H1 (cell line): ENCODE results near the gene PRR7. TPM values are rescaled to one million over a fixed set of nuclear protein-coding genes. Genes with fewer than 3 reads are reported as not detected.
A peak's percentile ranks its signal among the peaks of the same experiment; 100 is the strongest.

Experiments used
- CTCF ChIA-PET: fragments of 300-600 bp; sonication (Branson Sonifier 250); formaldehyde crosslinking; loops from one replicate; lab custom pipeline; 2021; ENCODE audit not compliant: partially characterized antibody; lab: Charles Lee
- POLR2A ChIA-PET: fragments of 300-600 bp; sonication (Branson Sonifier 250); formaldehyde crosslinking; loops from one replicate; lab custom pipeline; 2021; ENCODE audit warnings: inconsistent platforms; ENCODE audit not compliant: partially characterized antibody; lab: Charles Lee
- DNase-seq, 2 experiments: peaks; one replicate each; pipeline versions ENCODE4 v3.0.0 to v3.0.0-alpha.2; 2010 to 2022; ENCODE audit warnings: low spot score in 2 of 2, low read depth in 1 of 2, mixed read lengths in 1 of 2
- FAIRE-seq: peaks from 2 replicates; lab custom pipeline; 2011; peaks lifted over from hg19 to GRCh38; lab: Jason Lieb, UNC
- H2AFZ ChIP-seq: 2 replicates; pipeline ENCODE4 v1.8.1; 2012; ENCODE audit warnings: low read length, inconsistent platforms
- H2AK5ac ChIP-seq: 2 replicates; pipeline ENCODE4 v1.6.1; 2013; ENCODE audit warnings: low read depth, low read length
- H2BK120ac ChIP-seq: replicated peaks from 2 replicates; pipeline ENCODE3; 2013; ENCODE audit warnings: low read depth, low read length, inconsistent platforms
- H2BK12ac ChIP-seq: 2 replicates; pipeline ENCODE4 v1.6.1; 2013; ENCODE audit warnings: low read depth, low read length
- H2BK15ac ChIP-seq: 2 replicates; pipeline ENCODE4 v1.6.1; 2013; ENCODE audit warnings: low read length
- H2BK20ac ChIP-seq: 2 replicates; pipeline ENCODE4 v1.6.1; 2013; ENCODE audit warnings: low read length
- H2BK5ac ChIP-seq: 2 replicates; pipeline ENCODE4 v1.6.1; 2013; ENCODE audit warnings: low read depth, low read length
- H3K14ac ChIP-seq: 2 replicates; pipeline ENCODE4 v1.6.1; 2013; ENCODE audit warnings: inconsistent platforms; ENCODE audit not compliant: insufficient read length
- H3K18ac ChIP-seq: 2 replicates; pipeline ENCODE4 v1.6.1; 2013; ENCODE audit warnings: low read length; ENCODE audit errors: extremely low read depth
- H3K23ac ChIP-seq: 2 replicates; pipeline ENCODE4 v1.6.1; 2013; ENCODE audit warnings: inconsistent platforms; ENCODE audit not compliant: insufficient read length
- H3K23me2 ChIP-seq: 2 replicates; pipeline ENCODE4 v1.6.1; 2013; ENCODE audit warnings: low read depth, low read length
- H3K27ac ChIP-seq: 2 replicates; pipeline ENCODE4 v1.6.1; 2011; ENCODE audit warnings: low read depth, low read length, inconsistent platforms
- H3K27me3 ChIP-seq, 4 experiments: replicated peaks in 1 of 4; 1 replicate in 1 of 4; 2 replicates in 3 of 4; pipeline versions ENCODE4 v1.6.1 to v1.8.1; 2011 to 2013; ENCODE audit warnings: low read length in 3 of 4, mild to moderate bottlenecking in 3 of 4, inconsistent platforms in 2 of 4, mixed read lengths in 2 of 4, moderate library complexity in 1 of 4; ENCODE audit not compliant: control insufficient read depth in 3 of 4, insufficient read depth in 3 of 4; ENCODE audit errors: extremely low read depth in 1 of 4
- H3K36me3 ChIP-seq, 4 experiments: 2 replicates each; pipeline versions ENCODE4 v1.6.1 to v1.8.1; 2011 to 2013; ENCODE audit warnings: mild to moderate bottlenecking in 4 of 4, low read length in 3 of 4, moderate library complexity in 2 of 4, control low read depth in 1 of 4, inconsistent platforms in 1 of 4; ENCODE audit not compliant: insufficient read depth in 4 of 4, control insufficient read depth in 2 of 4
- H3K4ac ChIP-seq: replicated peaks from 2 replicates; pipeline ENCODE3; 2013; ENCODE audit warnings: low read length, low read depth, mixed read lengths, inconsistent platforms; ENCODE audit not compliant: insufficient read length
- H3K4me1 ChIP-seq, 4 experiments: replicated peaks in 1 of 4; 1 replicate in 1 of 4; 2 replicates in 3 of 4; pipeline versions ENCODE4 v1.6.1 to v1.8.1; 2011 to 2013; ENCODE audit warnings: low read length in 3 of 4, inconsistent platforms in 2 of 4, mixed read lengths in 1 of 4; ENCODE audit not compliant: insufficient read depth in 4 of 4, control insufficient read depth in 3 of 4
- H3K4me2 ChIP-seq, 2 experiments: 2 replicates each; pipeline versions ENCODE4 v1.6.1 to v1.8.1; 2011 to 2013; ENCODE audit warnings: low read depth in 2 of 2, low read length in 2 of 2, control low read depth in 1 of 2, inconsistent platforms in 1 of 2, mild to moderate bottlenecking in 1 of 2; ENCODE audit not compliant: insufficient read depth in 1 of 2
- H3K4me3 ChIP-seq, 4 experiments: fragments of 200-600, 300-600 bp in 1 of 4; sonication (generic), shearing (Covaris generic), sonication (Bioruptor Twin) in 1 of 4; 2 replicates each; pipeline versions ENCODE4 v1.5.1 to v1.8.1; 2011 to 2016; ENCODE audit warnings: low read length in 4 of 4, low read depth in 3 of 4, control low read depth in 2 of 4, inconsistent platforms in 2 of 4, mild to moderate bottlenecking in 2 of 4, mixed read lengths in 1 of 4, moderate library complexity in 1 of 4; ENCODE audit not compliant: insufficient read depth in 2 of 4; ENCODE audit errors: extremely low read depth in 1 of 4
- H3K56ac ChIP-seq: replicated peaks from 2 replicates; pipeline ENCODE3; 2013; ENCODE audit warnings: low read depth, mild to moderate bottlenecking, mixed read lengths, low read length, inconsistent platforms; ENCODE audit not compliant: insufficient read length
- H3K79me1 ChIP-seq: 2 replicates; pipeline ENCODE4 v1.6.1; 2013; ENCODE audit warnings: low read depth, low read length, control low read depth
- H3K79me2 ChIP-seq, 2 experiments: 2 replicates each; pipeline versions ENCODE4 v1.6.1 to v1.8.1; 2012 to 2013; ENCODE audit warnings: low read length in 2 of 2, mild to moderate bottlenecking in 2 of 2, inconsistent platforms in 1 of 2; ENCODE audit not compliant: insufficient read depth in 2 of 2, control insufficient read depth in 1 of 2
- H3K9ac ChIP-seq, 4 experiments: replicated peaks in 1 of 4; 1 replicate in 1 of 4; 2 replicates in 3 of 4; pipeline versions ENCODE4 v1.6.1 to v1.8.1; 2011 to 2013; ENCODE audit warnings: low read depth in 3 of 4, low read length in 3 of 4, control low read depth in 2 of 4, mild to moderate bottlenecking in 2 of 4, moderate library complexity in 2 of 4, inconsistent platforms in 1 of 4; ENCODE audit errors: extremely low read depth in 1 of 4
- H3K9me3 ChIP-seq, 2 experiments: 2 replicates each; pipeline versions ENCODE4 v1.6.1 to v1.8.1; 2012 to 2013; ENCODE audit warnings: mild to moderate bottlenecking in 2 of 2, moderate library complexity in 2 of 2, control low read depth in 1 of 2, inconsistent platforms in 1 of 2, low read depth in 1 of 2, low read length in 1 of 2, mixed read lengths in 1 of 2; ENCODE audit not compliant: insufficient read depth in 2 of 2
- H4K20me1 ChIP-seq, 2 experiments: replicated peaks in 1 of 2; 2 replicates each; pipeline versions ENCODE3 to v1.8.1; 2011 to 2013; ENCODE audit warnings: inconsistent platforms in 2 of 2, low read length in 2 of 2, mild to moderate bottlenecking in 1 of 2; ENCODE audit not compliant: insufficient read depth in 2 of 2, control insufficient read depth in 1 of 2
- H4K5ac ChIP-seq: 2 replicates; pipeline ENCODE4 v1.6.1; 2013; ENCODE audit warnings: low read length, low read depth, mixed read lengths, inconsistent platforms; ENCODE audit not compliant: insufficient read length
- H4K8ac ChIP-seq: 2 replicates; pipeline ENCODE4 v1.8.0; 2013; ENCODE audit warnings: mild to moderate bottlenecking, moderate library complexity, low read length, inconsistent platforms; ENCODE audit not compliant: insufficient read depth; ENCODE audit errors: extremely low read depth
- H4K91ac ChIP-seq: replicated peaks from 2 replicates; pipeline ENCODE3; 2013; ENCODE audit warnings: low read length, mixed read lengths, inconsistent platforms; ENCODE audit not compliant: insufficient read length
- ATF3 ChIP-seq: IDR thresholded peaks from 2 replicates; pipeline ENCODE4 v1.6.1; 2011; ENCODE audit warnings: low read depth, mild to moderate bottlenecking, low read length; ENCODE audit not compliant: insufficient read depth
- BCL11A ChIP-seq, 2 experiments: IDR thresholded peaks; one replicate each; pipeline ENCODE4 v1.6.1; 2011; ENCODE audit warnings: low read depth in 2 of 2, low read length in 2 of 2, mild to moderate bottlenecking in 2 of 2
- CHD2 ChIP-seq: IDR thresholded peaks from 2 replicates; pipeline ENCODE4 v1.6.1; 2012; ENCODE audit warnings: low read length, improper control_type of control experiment
- GABPA ChIP-seq: IDR thresholded peaks from 2 replicates; pipeline ENCODE4 v1.6.1; 2011; ENCODE audit warnings: mild to moderate bottlenecking, low read length, moderate library complexity, borderline replicate concordance; ENCODE audit not compliant: insufficient read depth
- KDM5A ChIP-seq: fragments of 200-600 bp; IDR thresholded peaks from 2 replicates; pipeline ENCODE4 v1.7.1; 2012; ENCODE audit warnings: mild to moderate bottlenecking, low read length, inconsistent platforms, mixed read lengths
- SAP30 ChIP-seq: fragments of 300-600 bp; sonication (generic); IDR thresholded peaks from 2 replicates; pipeline ENCODE4 v1.7.1; 2012; ENCODE audit warnings: low read length, moderate library complexity, mild to moderate bottlenecking, inconsistent platforms; ENCODE audit not compliant: insufficient read depth, insufficient replicate concordance
- SIN3A ChIP-seq, 2 experiments: IDR thresholded peaks in 1 of 2; conservative IDR thresholded peaks in 1 of 2; 2 replicates each; pipeline ENCODE4 v1.6.1; 2011 to 2012; ENCODE audit warnings: low read length in 2 of 2, improper control_type of control experiment in 1 of 2, low read depth in 1 of 2, mild to moderate bottlenecking in 1 of 2
- SP1 ChIP-seq: IDR thresholded peaks from 2 replicates; pipeline ENCODE4 v1.6.1; 2011; ENCODE audit warnings: low read depth, low read length
- TEAD4 ChIP-seq: IDR thresholded peaks from 2 replicates; pipeline ENCODE4 v1.6.1; 2012; ENCODE audit warnings: low read depth, low read length, inconsistent platforms, mixed read lengths
- YY1 ChIP-seq: IDR thresholded peaks from 2 replicates; pipeline ENCODE4 v1.6.1; 2011; ENCODE audit warnings: low read depth, mild to moderate bottlenecking, low read length
- WGBS, 2 experiments: shearing (Covaris generic) in 1 of 2; methylation state at CpG; one replicate each; pipeline versions ENCODE4 v1.1.6 to v1.1.7; 2013 to 2015; ENCODE audit warnings: low lambda C conversion rate in 2 of 2, mixed read lengths in 2 of 2, inconsistent platforms in 1 of 2, low coverage in 1 of 2, missing lambda C conversion rate in 1 of 2; ENCODE audit not compliant: insufficient replicate concordance in 2 of 2, insufficient coverage in 1 of 2, insufficient read length in 1 of 2; ENCODE audit errors: extremely low coverage in 1 of 2, missing lambda C conversion rate in 1 of 2; 5-methylcytosine and 5-hydroxymethylcytosine counted together
- polyA plus RNA-seq, 7 experiments: library from polyadenylated mRNA; depleted of rRNA in 3 of 7; stranded (reverse) in 5 of 7; unstranded in 2 of 7; fragments of >200 nt in 5 of 7; fragments of 200-250 nt in 2 of 7; gene quantifications; 1 replicate in 5 of 7; 2 replicates in 1 of 7; 4 replicates in 1 of 7; pipeline versions ENCODE4 v1.2.1 to v1.2.3, GENCODE V29; 2011 to 2013; ENCODE audit warnings: missing spikeins in 2 of 7, mixed read lengths in 2 of 7
- total RNA-seq: library from RNA; stranded (reverse); fragmentation: NEBNext Ultra II Directional; extraction: Animal tissue kit (Norgen Biotek cat#: 25700); gene quantifications from 2 replicates; pipeline ENCODE4 v1.2.1, GENCODE V29; 2021

The PRR7 gene
- total and polyA plus RNA-seq, 2 of the 8 experiments (the other 6 are each of a cell fraction or from before 2014, with no cell fraction given) = 8.0 to 11.8 TPM

- no peak overlapping the region for H4K5ac ChIP-seq
- no peak overlapping the region for H3K14ac ChIP-seq
- H2BK120ac ChIP-seq = no peak overlapping the region
- no peak overlapping the region for H2BK15ac ChIP-seq
- H2BK12ac ChIP-seq = no peak overlapping the region
- ChIA-PET POLR2A (interaction anchor here (0.7 to 67.5 kb wide), 12 partner anchors 11 to 155 kb away, joined by 3 to 3349 read pairs (median 3); partner anchors contain the start of genes DBN1, DOK3, LMAN2 and PDLIM7), CTCF (interaction anchor here (1.0 to 23.6 kb wide), 29 partner anchors 9 to 149 kb away, joined by 3 to 430 read pairs (median 5); partner anchors contain the start of genes DBN1, DDX41, F12 and GRK6)
- DNase-seq (no peak), FAIRE-seq (no peak)
- no peak overlapping the region for H3K18ac ChIP-seq
- no peak overlapping the region for H3K4me2 ChIP-seq
- H4K91ac ChIP-seq = no peak overlapping the region
- peaks cover 0 to 20% (median 10%) of the 10 kb centered on the region in 4 experiments; a peak in 6 of 7 replicates for H3K4me1 ChIP-seq
- WGBS, 2 experiments = 92% methylated on average over 17 of the region's 20 CpGs; no CpG with 5 or more reads in 1 of the 2 experiments
- H3K4me3 ChIP-seq = no peak overlapping the region
- no peak overlapping the region for H3K23ac ChIP-seq
- H2BK5ac ChIP-seq = no peak overlapping the region
- no peak overlapping the region for H2AFZ ChIP-seq
- no peak overlapping the region for H3K56ac ChIP-seq
- no peak overlapping the region for H3K4ac ChIP-seq
- H3K36me3 ChIP-seq = peaks cover 19 to 53% (median 44%) of the 10 kb centered on the region in 4 experiments
- H4K20me1 ChIP-seq = peaks cover 27 to 38% of the 10 kb centered on the region in 2 experiments
- no peak overlapping the region for H2BK20ac ChIP-seq
- peaks cover 0 to 7% (median 1%) of the 10 kb centered on the region in 4 experiments; a peak in 1 of 7 replicates for H3K27me3 ChIP-seq
- H3K9ac ChIP-seq = no peak overlapping the region
- no peak overlapping the region for H2AK5ac ChIP-seq
- peak overlapping the region; percentile 47 for H3K27ac ChIP-seq
- H3K79me1 ChIP-seq = peaks cover 3% of the 10 kb centered on the region; the same call in 1 of the 2 replicates
- H4K8ac ChIP-seq = no peak overlapping the region
- H3K79me2 ChIP-seq = no peaks in the 10 kb centered on the region
- peaks cover 15% of the 10 kb centered on the region; the same call in 1 of the 2 replicates for H3K23me2 ChIP-seq
- H3K9me3 ChIP-seq = no peaks in the 10 kb centered on the region
- 0 out of 4 replicates have a peak, but pooled peaks of 1 of the 2 experiments have one; percentile 29 for TF ChIP-seq SIN3A (conservative IDR thresholded peaks at IDR 0.05 in 1 of 2, IDR thresholded peaks at IDR 0.05 in 1 of 2; ENCODE audit: low read depth in 1 of 2, low read length in 2 of 2)
- TF ChIP-seq TEAD4 = no peak
- no peak for TF ChIP-seq KDM5A
- TF ChIP-seq YY1 = no peak
- no peak for TF ChIP-seq BCL11A (IDR thresholded peaks at IDR 0.05; ENCODE audit: low read depth in 2 of 2, low read length in 2 of 2)
- TF ChIP-seq SAP30 = no peak
- no peak for TF ChIP-seq GABPA
- no peak for TF ChIP-seq CHD2
- no peak for TF ChIP-seq SP1
- no peak for TF ChIP-seq ATF3
Measured at GRCh38 chr5:177457852-177458681, 11.5 kb downstream of the PRR7 start.
